MM.1S (cell line): ENCODE results near the gene ZNF763.

ENCODE experiments used
- EZH2 ChIP-seq: fragments of 300-600 bp; sonication (generic); optimal IDR thresholded peaks from 2 replicates; pipeline ENCODE3; 2017; ENCODE audit warnings: low read depth, mild to moderate bottlenecking, antibody characterized with exemption, low read length, mixed read lengths
- TF ChIP-seq, protein P1 (sequence below): fragments of 300-600 bp; sonication (generic); IDR thresholded peaks from 2 replicates; pipeline ENCODE4 v1.5.1; 2016; ENCODE audit warnings: antibody characterized with exemption, low read length, mixed read lengths

DNA sequence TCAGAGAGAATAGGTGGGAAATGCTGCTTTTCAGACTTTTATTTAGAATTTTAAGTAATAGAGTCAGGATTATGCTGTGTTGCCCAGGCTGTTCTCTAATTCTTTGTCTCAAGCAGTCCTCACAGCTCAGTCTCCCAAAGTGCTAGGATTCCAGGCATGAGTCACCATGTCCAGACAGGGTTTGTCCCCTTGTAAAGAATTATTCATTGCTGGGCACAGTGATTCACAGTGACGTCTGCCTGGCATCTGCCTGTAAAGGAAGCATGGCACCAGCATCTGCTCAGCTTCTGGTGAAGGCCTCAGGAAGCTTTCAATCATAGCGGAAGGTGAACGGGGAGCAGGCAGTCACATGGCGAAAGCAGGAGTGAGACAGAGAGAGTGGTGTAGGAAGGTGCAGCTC, 17.7 kb downstream of the ZNF763 start:
- TF ChIP-seq, protein P1, sequence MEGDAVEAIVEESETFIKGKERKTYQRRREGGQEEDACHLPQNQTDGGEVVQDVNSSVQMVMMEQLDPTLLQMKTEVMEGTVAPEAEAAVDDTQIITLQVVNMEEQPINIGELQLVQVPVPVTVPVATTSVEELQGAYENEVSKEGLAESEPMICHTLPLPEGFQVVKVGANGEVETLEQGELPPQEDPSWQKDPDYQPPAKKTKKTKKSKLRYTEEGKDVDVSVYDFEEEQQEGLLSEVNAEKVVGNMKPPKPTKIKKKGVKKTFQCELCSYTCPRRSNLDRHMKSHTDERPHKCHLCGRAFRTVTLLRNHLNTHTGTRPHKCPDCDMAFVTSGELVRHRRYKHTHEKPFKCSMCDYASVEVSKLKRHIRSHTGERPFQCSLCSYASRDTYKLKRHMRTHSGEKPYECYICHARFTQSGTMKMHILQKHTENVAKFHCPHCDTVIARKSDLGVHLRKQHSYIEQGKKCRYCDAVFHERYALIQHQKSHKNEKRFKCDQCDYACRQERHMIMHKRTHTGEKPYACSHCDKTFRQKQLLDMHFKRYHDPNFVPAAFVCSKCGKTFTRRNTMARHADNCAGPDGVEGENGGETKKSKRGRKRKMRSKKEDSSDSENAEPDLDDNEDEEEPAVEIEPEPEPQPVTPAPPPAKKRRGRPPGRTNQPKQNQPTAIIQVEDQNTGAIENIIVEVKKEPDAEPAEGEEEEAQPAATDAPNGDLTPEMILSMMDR: no peak
- TF ChIP-seq EZH2: no peak
